Neural progenitor cell (in vitro differentiated cells): Measurements from ENCODE around the gene GPR143.

ENCODE experiments used
- CTCF ChIP-seq: fragments of 200-600 bp; sonication (generic); IDR thresholded peaks from 2 replicates; pipeline ENCODE4 v1.5.1; 2017; ENCODE audit warnings: antibody characterized with exemption, mild to moderate bottlenecking
- EZH2 ChIP-seq: fragments of 200-600 bp; sonication (generic); IDR thresholded peaks from 2 replicates; pipeline ENCODE4 v1.6.1; 2017; ENCODE audit warnings: antibody characterized with exemption, mild to moderate bottlenecking, moderate library complexity

- TF ChIP-seq CTCF = no peak
- TF ChIP-seq EZH2 = no peak
Measured at GRCh38 chrX:9805956-9806355, 40.3 kb upstream of the GPR143 start.
